ENCODE data around the gene HS1BP3.

Gene HS1BP3

DNA sequence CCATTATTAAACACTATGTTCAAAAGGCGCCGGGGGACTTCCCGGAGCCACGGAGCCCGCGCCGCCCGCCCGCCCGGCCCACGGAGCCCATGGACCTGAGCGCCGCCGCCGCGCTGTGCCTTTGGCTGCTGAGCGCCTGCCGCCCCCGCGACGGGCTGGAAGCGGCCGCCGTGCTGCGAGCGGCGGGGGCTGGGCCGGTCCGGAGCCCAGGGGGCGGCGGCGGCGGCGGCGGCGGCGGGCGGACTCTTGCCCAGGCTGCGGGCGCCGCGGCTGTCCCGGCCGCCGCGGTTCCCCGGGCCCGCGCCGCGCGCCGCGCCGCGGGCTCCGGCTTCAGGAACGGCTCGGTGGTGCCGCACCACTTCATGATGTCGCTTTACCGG is 16.2 kb upstream of the HS1BP3 start:
- no peak overlapping the region for H2AFZ ChIP-seq (ENCODE audit: insufficient read depth, low read length, poor library complexity)
- peaks cover 15% of the 10 kb centered on the region for H3K9me3 ChIP-seq (ENCODE audit: insufficient read depth, low read depth, low read length)
- H4K12ac ChIP-seq (ENCODE audit: low read depth, low read length) = no peak overlapping the region
- H3K18ac ChIP-seq (ENCODE audit: low read length) = no peak overlapping the region
- H3K4me1 ChIP-seq (ENCODE audit: control insufficient read depth in 1 of 2, insufficient read depth in 2 of 2, low read length in 2 of 2) = peaks cover 10 to 20% of the 10 kb centered on the region in 2 experiments
- peaks cover 85% of the 10 kb centered on the region for H3K27me3 ChIP-seq (ENCODE audit: insufficient read depth, low read length)
- peak in 1 of 2 donors; percentile 21 for DNase-seq
- no peak overlapping the region for H4K91ac ChIP-seq (ENCODE audit: low read depth, low read length)
- no CpG with 5 or more reads among the region's 62 CpGs for WGBS (ENCODE audit: extremely low coverage, insufficient coverage, insufficient read length)
- no peak overlapping the region for H3K23ac ChIP-seq (ENCODE audit: low read length)
- H4K8ac ChIP-seq (ENCODE audit: low read depth, low read length) = no peak overlapping the region
- no peaks in the 10 kb centered on the region for H3K79me2 ChIP-seq (ENCODE audit: control insufficient read depth, insufficient read depth, low read length, poor library complexity)
- no peak overlapping the region for H3K4ac ChIP-seq (ENCODE audit: low read depth, low read length)
- H3K4me2 ChIP-seq (ENCODE audit: low read length) = peak overlapping the region; percentile 69
- no peak overlapping the region for H2BK120ac ChIP-seq (ENCODE audit: insufficient read depth, low read length, poor library complexity)
- H3K79me1 ChIP-seq (ENCODE audit: low read length) = no peaks in the 10 kb centered on the region
- no peaks in the 10 kb centered on the region for H3K36me3 ChIP-seq (ENCODE audit: control insufficient read depth in 1 of 2, insufficient read depth in 2 of 2, low read length in 2 of 2)
- H2AK5ac ChIP-seq (ENCODE audit: low read length) = no peak overlapping the region
- no peak overlapping the region for H3K27ac ChIP-seq (ENCODE audit: low read depth, low read length)
- H2BK5ac ChIP-seq (ENCODE audit: low read depth, low read length, poor library complexity) = no peak overlapping the region
- H2BK12ac ChIP-seq (ENCODE audit: low read length) = no peak overlapping the region
- peak overlapping the region; percentile 62 for H3K4me3 ChIP-seq (ENCODE audit: low read depth, low read length)
- H3K14ac ChIP-seq (ENCODE audit: low read length) = no peak overlapping the region
- no peak overlapping the region for H3K9ac ChIP-seq (ENCODE audit: low read length)

DNA sequence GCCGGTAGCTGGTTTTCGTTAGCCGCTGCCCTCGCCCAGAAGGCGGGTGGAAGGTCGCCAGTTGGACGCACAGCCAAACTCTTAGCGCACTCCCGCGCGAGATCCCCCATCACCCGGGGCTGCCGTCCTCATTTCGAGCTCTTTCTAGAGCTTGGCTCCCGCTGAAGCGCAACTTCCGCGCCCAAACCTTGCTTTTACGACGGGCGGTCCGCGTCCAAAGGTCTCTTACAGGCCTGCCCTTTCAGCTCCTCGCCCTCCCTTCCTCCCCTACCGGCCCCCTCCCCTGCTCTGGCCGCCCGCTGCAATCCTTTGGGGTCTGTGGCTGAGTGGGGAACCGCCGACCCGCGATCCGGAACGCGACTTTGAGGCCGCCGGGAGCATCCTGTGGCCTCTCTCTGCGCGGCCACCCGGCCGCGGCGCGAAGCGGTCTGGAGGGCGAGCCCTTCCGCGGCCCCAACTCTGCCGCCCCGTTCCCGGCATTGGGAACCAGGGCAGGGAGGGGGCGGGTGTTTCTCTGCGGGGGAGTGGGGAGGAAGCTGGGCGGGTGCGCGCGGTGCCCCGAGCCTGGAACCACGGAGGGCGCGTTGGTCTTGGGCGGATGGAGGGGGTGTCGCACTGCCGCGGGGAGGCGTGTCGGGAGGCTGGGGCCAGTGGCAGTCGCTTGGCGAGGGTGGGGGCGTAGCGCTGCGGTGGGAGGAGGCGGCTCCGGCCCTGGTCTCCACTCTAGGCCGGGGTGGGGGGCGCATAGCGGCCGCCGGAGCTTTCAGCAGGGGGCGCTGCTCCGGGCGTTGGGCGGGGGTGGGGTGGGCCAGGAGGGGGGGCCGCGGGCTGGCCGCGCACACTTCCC is 15.6 kb upstream of the HS1BP3 start, which contains the start of gene GDF7:
Gene GDF7, plus strand, starts transcription at position 841 of the 847 bp plus-strand sequence. CDS start 96 bp downstream, outside the sequence.
- H3K4me3 ChIP-seq (ENCODE audit: low read depth, low read length) = peak within 1 kb of the TSS; percentile 62
- WGBS (ENCODE audit: extremely low coverage, insufficient coverage, insufficient read length) = no CpG with 5 or more reads among the region's 86 CpGs
- H3K9ac ChIP-seq (ENCODE audit: low read length) = no peak within 1 kb of the TSS
- H2BK120ac ChIP-seq (ENCODE audit: insufficient read depth, low read length, poor library complexity) = no peak within 1 kb of the TSS
- no peaks in the 10 kb centered on the region for H3K79me2 ChIP-seq (ENCODE audit: control insufficient read depth, insufficient read depth, low read length, poor library complexity)
- no peak within 1 kb of the TSS for H4K12ac ChIP-seq (ENCODE audit: low read depth, low read length)
- H3K14ac ChIP-seq (ENCODE audit: low read length) = no peak within 1 kb of the TSS
- H3K4ac ChIP-seq (ENCODE audit: low read depth, low read length) = no peak within 1 kb of the TSS
- peaks cover 10 to 19% of the 10 kb centered on the region in 2 experiments for H3K4me1 ChIP-seq (ENCODE audit: control insufficient read depth in 1 of 2, insufficient read depth in 2 of 2, low read length in 2 of 2)
- no peak within 1 kb of the TSS for H3K23ac ChIP-seq (ENCODE audit: low read length)
- H3K79me1 ChIP-seq (ENCODE audit: low read length) = no peaks in the 10 kb centered on the region
- H3K27ac ChIP-seq (ENCODE audit: low read depth, low read length) = no peak within 1 kb of the TSS
- H2BK5ac ChIP-seq (ENCODE audit: low read depth, low read length, poor library complexity) = no peak within 1 kb of the TSS
- H3K9me3 ChIP-seq (ENCODE audit: insufficient read depth, low read depth, low read length) = peaks cover 15% of the 10 kb centered on the region
- H3K18ac ChIP-seq (ENCODE audit: low read length) = no peak within 1 kb of the TSS
- no peak within 1 kb of the TSS for H4K91ac ChIP-seq (ENCODE audit: low read depth, low read length)
- H3K36me3 ChIP-seq (ENCODE audit: control insufficient read depth in 1 of 2, insufficient read depth in 2 of 2, low read length in 2 of 2) = no peaks in the 10 kb centered on the region
- H3K27me3 ChIP-seq (ENCODE audit: insufficient read depth, low read length) = peaks cover 86% of the 10 kb centered on the region
- no peak within 1 kb of the TSS for H2BK12ac ChIP-seq (ENCODE audit: low read length)
- H2AFZ ChIP-seq (ENCODE audit: insufficient read depth, low read length, poor library complexity) = peak within 1 kb of the TSS; percentile 48
- no peak for DNase-seq
- H2AK5ac ChIP-seq (ENCODE audit: low read length) = no peak within 1 kb of the TSS
- peak within 1 kb of the TSS; percentile 69 for H3K4me2 ChIP-seq (ENCODE audit: low read length)
- H4K8ac ChIP-seq (ENCODE audit: low read depth, low read length) = no peak within 1 kb of the TSS

DNA sequence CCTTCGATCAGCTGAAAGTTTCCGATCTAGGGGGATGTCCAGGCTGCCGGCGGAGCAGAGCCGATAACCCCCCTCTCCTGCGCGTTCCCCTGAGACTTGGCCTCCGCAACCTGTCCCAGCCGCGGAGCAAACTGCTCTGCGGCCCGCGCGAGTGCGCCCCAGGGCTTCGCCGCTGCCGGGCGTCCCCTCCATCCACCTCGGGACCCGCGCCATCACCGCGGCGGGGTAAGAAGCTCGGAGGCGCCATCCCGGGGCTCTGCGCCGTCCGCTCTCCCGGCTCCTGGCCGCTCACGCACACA is 15.1 kb upstream of the HS1BP3 start:
- Histone ChIP-seq H3K9ac (ENCODE audit: low read length) (no peak overlapping the region), H4K12ac (ENCODE audit: low read depth, low read length) (no peak overlapping the region), H3K36me3 (ENCODE audit: control insufficient read depth in 1 of 2, insufficient read depth in 2 of 2, low read length in 2 of 2) (no peaks in the 10 kb centered on the region), H3K4me3 (ENCODE audit: low read depth, low read length) (peak overlapping the region; percentile 55), H3K23ac (ENCODE audit: low read length) (no peak overlapping the region), H3K4ac (ENCODE audit: low read depth, low read length) (no peak overlapping the region), H3K9me3 (ENCODE audit: insufficient read depth, low read depth, low read length) (peaks cover 11% of the 10 kb centered on the region), H4K91ac (ENCODE audit: low read depth, low read length) (no peak overlapping the region), H3K79me2 (ENCODE audit: control insufficient read depth, insufficient read depth, low read length, poor library complexity) (no peaks in the 10 kb centered on the region), H2BK5ac (ENCODE audit: low read depth, low read length, poor library complexity) (no peak overlapping the region), H3K4me2 (ENCODE audit: low read length) (peak overlapping the region; percentile 63), H3K4me1 (ENCODE audit: control insufficient read depth in 1 of 2, insufficient read depth in 2 of 2, low read length in 2 of 2) (peaks cover 10 to 18% of the 10 kb centered on the region in 2 experiments), H3K14ac (ENCODE audit: low read length) (no peak overlapping the region), H2AFZ (ENCODE audit: insufficient read depth, low read length, poor library complexity) (no peak overlapping the region), H3K27me3 (ENCODE audit: insufficient read depth, low read length) (peaks cover 81% of the 10 kb centered on the region), H2BK120ac (ENCODE audit: insufficient read depth, low read length, poor library complexity) (no peak overlapping the region), H3K27ac (ENCODE audit: low read depth, low read length) (no peak overlapping the region), H3K79me1 (ENCODE audit: low read length) (no peaks in the 10 kb centered on the region), H4K8ac (ENCODE audit: low read depth, low read length) (no peak overlapping the region), H2AK5ac (ENCODE audit: low read length) (no peak overlapping the region), H2BK12ac (ENCODE audit: low read length) (no peak overlapping the region), H3K18ac (ENCODE audit: low read length) (no peak overlapping the region)
- no CpG with 5 or more reads among the region's 34 CpGs for WGBS (ENCODE audit: extremely low coverage, insufficient coverage, insufficient read length)
- DNase-seq = no peak

DNA sequence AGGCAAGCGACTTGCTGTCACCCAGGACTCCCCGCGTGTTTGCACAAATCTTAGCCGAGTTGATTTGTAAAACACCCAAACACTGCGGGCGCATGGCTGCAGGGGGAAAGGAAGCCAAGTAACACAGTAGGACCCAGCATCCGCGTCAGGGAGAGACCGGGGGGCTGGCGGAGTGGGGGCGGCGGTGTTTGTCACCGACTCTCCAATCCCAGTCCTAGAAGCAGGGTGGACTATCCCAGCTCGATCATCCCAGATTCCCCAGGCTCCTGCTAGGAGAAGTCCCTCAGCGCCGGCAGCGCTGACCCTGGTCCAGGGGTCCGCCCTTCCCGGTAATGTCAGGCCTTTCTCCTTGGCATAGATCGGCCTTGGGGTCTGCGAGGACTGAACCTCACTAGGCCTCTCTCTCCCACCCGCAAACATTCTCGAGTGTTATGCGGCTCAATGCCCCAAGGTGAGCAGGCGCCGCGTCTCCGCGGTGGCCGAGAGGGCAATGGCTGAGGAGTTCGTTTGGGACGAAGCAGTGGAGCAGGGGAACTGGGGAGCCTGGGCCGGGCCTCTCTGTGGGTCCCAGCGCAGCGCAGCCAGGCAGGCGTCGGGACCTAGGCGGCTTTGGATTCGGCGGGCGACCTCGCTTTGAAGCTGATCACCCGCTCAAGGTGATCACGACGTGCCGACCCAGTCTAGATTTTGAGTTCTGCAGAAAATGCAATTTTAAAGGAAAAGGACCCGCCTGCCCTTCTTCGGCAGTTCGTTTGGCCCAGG is 14.5 kb upstream of the HS1BP3 start:
- Histone ChIP-seq H4K12ac (ENCODE audit: low read depth, low read length) (no peak overlapping the region), H2AK5ac (ENCODE audit: low read length) (no peak overlapping the region), H2AFZ (ENCODE audit: insufficient read depth, low read length, poor library complexity) (no peak overlapping the region), H2BK120ac (ENCODE audit: insufficient read depth, low read length, poor library complexity) (no peak overlapping the region), H4K8ac (ENCODE audit: low read depth, low read length) (no peak overlapping the region), H3K9me3 (ENCODE audit: insufficient read depth, low read depth, low read length) (peaks cover 8% of the 10 kb centered on the region), H3K4ac (ENCODE audit: low read depth, low read length) (no peak overlapping the region), H3K4me2 (ENCODE audit: low read length) (peak overlapping the region; percentile 63), H3K23ac (ENCODE audit: low read length) (no peak overlapping the region), H3K79me2 (ENCODE audit: control insufficient read depth, insufficient read depth, low read length, poor library complexity) (no peaks in the 10 kb centered on the region), H3K4me1 (ENCODE audit: control insufficient read depth in 1 of 2, insufficient read depth in 2 of 2, low read length in 2 of 2) (peaks cover 7 to 14% of the 10 kb centered on the region in 2 experiments), H3K27ac (ENCODE audit: low read depth, low read length) (no peak overlapping the region), H3K36me3 (ENCODE audit: control insufficient read depth in 1 of 2, insufficient read depth in 2 of 2, low read length in 2 of 2) (no peaks in the 10 kb centered on the region), H3K79me1 (ENCODE audit: low read length) (no peaks in the 10 kb centered on the region), H3K4me3 (ENCODE audit: low read depth, low read length) (peak overlapping the region; percentile 55), H4K91ac (ENCODE audit: low read depth, low read length) (no peak overlapping the region), H2BK12ac (ENCODE audit: low read length) (no peak overlapping the region), H3K14ac (ENCODE audit: low read length) (no peak overlapping the region), H2BK5ac (ENCODE audit: low read depth, low read length, poor library complexity) (no peak overlapping the region), H3K27me3 (ENCODE audit: insufficient read depth, low read length) (peaks cover 75% of the 10 kb centered on the region), H3K9ac (ENCODE audit: low read length) (no peak overlapping the region), H3K18ac (ENCODE audit: low read length) (no peak overlapping the region)
- WGBS (ENCODE audit: extremely low coverage, insufficient coverage, insufficient read length) = no CpG with 5 or more reads among the region's 49 CpGs
- DNase-seq = no peak
